Heart left ventricle (tissue), 13 donors: Measurements from ENCODE around the gene TCN2.

Experiments
- POLR2A ChIP-seq, 2 donors: fragments of 450-650 bp; IDR thresholded peaks; one replicate each; pipeline ENCODE4 v1.6.1; 2017; ENCODE audit warnings: antibody characterized with exemption in 2 of 2, mild to moderate bottlenecking in 2 of 2, moderate library complexity in 2 of 2
- TF ChIP-seq, protein P1 (sequence below), 12 donors: fragments of 200-600 bp; sonication (generic) in 4 of 12; IDR thresholded peaks; one replicate each; pipeline versions ENCODE4 v1.5.0 to v1.8.0; 2018 to 2022; ENCODE audit warnings: antibody characterized with exemption in 12 of 12, mild to moderate bottlenecking in 5 of 12
- donor health status: ischemic (EF 13 %, LVEDD 7.1; RV severe dilation, severe dysfunction).
- donor health status: DM: no; HTN: yes; CAD: no.
- donor health status: DM: no; HTN: no; CAD: no.
- donor health status: ischemic (EF 25% LVEDD 6.9; RV normal size, moderate dysfunction).
- donor health status: ischemic (EF 25% LVEDD 5.7; RV mildly dilated, moderate dysfunction).
- donor health status: ischemic (EF 35%, LVEDD 5.7; RV mildly dilated, moderate dysfunction).
- donor health status: nonischemic (EF 11% LVEDD 7.7; RV severe dilation, severe dysfunction).
- donor health status: DM: yes; HTN: yes; CAD: no.
- donor health status: PGD.
- donor health status: ischemic (EF 29% LVEDD 5.4; RV normal size, mild dysfunction).
- donor health status: nonischemic (EF 23%, LVEDD 6.1; RV moderate dilation, normal function).

DNA sequence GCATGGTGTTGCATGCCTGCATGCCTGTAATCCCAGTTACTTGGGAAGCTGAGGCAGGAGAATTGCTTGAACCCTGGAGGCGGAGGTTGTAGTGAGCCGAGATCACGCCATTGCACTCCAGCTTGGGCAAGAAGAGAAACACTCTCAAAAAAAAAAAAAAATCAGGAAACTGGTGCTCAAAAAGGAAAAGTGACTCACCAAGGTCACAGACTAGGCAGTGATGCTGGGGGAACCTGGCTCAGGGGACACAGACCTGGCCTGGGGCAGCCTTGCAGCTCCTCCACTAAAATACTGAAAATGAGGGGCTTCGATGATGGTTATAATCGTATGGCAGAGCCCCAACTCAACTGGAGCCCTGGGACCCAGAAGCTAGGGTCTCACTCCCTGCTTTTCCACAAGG lies 20.5 kb downstream of the TCN2 start:
- TF ChIP-seq, protein P1, sequence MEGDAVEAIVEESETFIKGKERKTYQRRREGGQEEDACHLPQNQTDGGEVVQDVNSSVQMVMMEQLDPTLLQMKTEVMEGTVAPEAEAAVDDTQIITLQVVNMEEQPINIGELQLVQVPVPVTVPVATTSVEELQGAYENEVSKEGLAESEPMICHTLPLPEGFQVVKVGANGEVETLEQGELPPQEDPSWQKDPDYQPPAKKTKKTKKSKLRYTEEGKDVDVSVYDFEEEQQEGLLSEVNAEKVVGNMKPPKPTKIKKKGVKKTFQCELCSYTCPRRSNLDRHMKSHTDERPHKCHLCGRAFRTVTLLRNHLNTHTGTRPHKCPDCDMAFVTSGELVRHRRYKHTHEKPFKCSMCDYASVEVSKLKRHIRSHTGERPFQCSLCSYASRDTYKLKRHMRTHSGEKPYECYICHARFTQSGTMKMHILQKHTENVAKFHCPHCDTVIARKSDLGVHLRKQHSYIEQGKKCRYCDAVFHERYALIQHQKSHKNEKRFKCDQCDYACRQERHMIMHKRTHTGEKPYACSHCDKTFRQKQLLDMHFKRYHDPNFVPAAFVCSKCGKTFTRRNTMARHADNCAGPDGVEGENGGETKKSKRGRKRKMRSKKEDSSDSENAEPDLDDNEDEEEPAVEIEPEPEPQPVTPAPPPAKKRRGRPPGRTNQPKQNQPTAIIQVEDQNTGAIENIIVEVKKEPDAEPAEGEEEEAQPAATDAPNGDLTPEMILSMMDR (IDR thresholded peaks at IDR 0.05), result no peak
- TF ChIP-seq POLR2A (IDR thresholded peaks at IDR 0.05), result no peak
